K562 (cell line): ENCODE results near the gene PLEKHH3. TPM values are rescaled to one million over a fixed set of nuclear protein-coding genes. Genes with fewer than 3 reads are reported as not detected.

Source experiments
- ARNT ChIP-seq, 2 experiments: fragments of 450-650 bp; IDR thresholded peaks; 2 replicates each; pipeline ENCODE4 v1.6.1; 2016; ENCODE audit warnings: mild to moderate bottlenecking in 1 of 2
- CSDE1 ChIP-seq, 2 experiments: fragments of 450-650 bp; IDR thresholded peaks; 2 replicates each; pipeline ENCODE4 v1.6.1; 2016; ENCODE audit warnings: mild to moderate bottlenecking in 1 of 2
- HDAC6 ChIP-seq: IDR thresholded peaks from 2 replicates; pipeline ENCODE4 v1.6.1; 2012; ENCODE audit warnings: low read depth, mild to moderate bottlenecking, control low read depth, inconsistent platforms, low read length, moderate library complexity
- MNT ChIP-seq, 2 experiments: fragments of 450-650 bp; conservative IDR thresholded peaks; 2 replicates each; pipeline ENCODE4 v1.6.1; 2017; ENCODE audit warnings: mild to moderate bottlenecking in 2 of 2, moderate library complexity in 2 of 2
- MTA2 ChIP-seq: fragments of 450-650 bp; IDR thresholded peaks from 2 replicates; pipeline ENCODE4 v1.6.1; 2016; ENCODE audit warnings: low read depth
- PTBP1 ChIP-seq: fragments of 200-400 bp; formaldehyde crosslinking; IDR thresholded peaks from 2 replicates; pipeline ENCODE4 v1.6.1; 2017; ENCODE audit warnings: low read depth, low read length
- RERE ChIP-seq: sonication (generic); formaldehyde crosslinking; IDR thresholded peaks from 2 replicates; pipeline ENCODE4 v1.8.0; 2023; ENCODE audit warnings: missing genetic modification reagents, mild to moderate bottlenecking, borderline replicate concordance
- RUNX1 ChIP-seq: sonication (generic); IDR thresholded peaks from 2 replicates; pipeline ENCODE4 v1.6.1; 2016; ENCODE audit warnings: antibody characterized with exemption, low read depth
- TAL1 ChIP-seq: fragments of 450-650 bp; IDR thresholded peaks from 2 replicates; pipeline ENCODE4 v1.6.1; 2016; ENCODE audit warnings: mild to moderate bottlenecking
- TBP ChIP-seq: optimal IDR thresholded peaks from 2 replicates; pipeline ENCODE3; 2011; ENCODE audit warnings: low read depth, low read length, improper control_type of control experiment
- TCF7 ChIP-seq: sonication (generic); IDR thresholded peaks from 2 replicates; pipeline ENCODE4 v1.6.1; 2016; ENCODE audit warnings: antibody characterized with exemption, borderline replicate concordance
- TFE3 ChIP-seq: fragments of 450-650 bp; formaldehyde crosslinking; IDR thresholded peaks from 2 replicates; pipeline ENCODE4 v1.4.0; 2020; ENCODE audit warnings: mild to moderate bottlenecking, mixed read lengths
- polyA plus RNA-seq, 8 experiments: library from polyadenylated mRNA; depleted of rRNA in 4 of 8; stranded (reverse) in 5 of 8; unstranded in 3 of 8; fragments of >200 nt; fragmentation: Nextera tagmentation in 2 of 8; fragmentation: Illumina TruSeq in 1 of 8; extraction: Ambion mirVana in 2 of 8; extraction: Trizol in 1 of 8; gene quantifications; 2 replicates each; pipeline versions ENCODE4 v1.2.1 to v1.2.3, GENCODE V29; 2011 to 2014; ENCODE audit warnings: inconsistent platforms in 1 of 8, missing spikeins in 1 of 8
- total RNA-seq, 7 experiments: library from RNA; depleted of rRNA in 6 of 7; stranded (reverse); fragments of >200 nt in 6 of 7; fragmentation: Illumina TruSeq in 2 of 7; extraction: Trizol in 2 of 7; gene quantifications; 2 replicates each; pipeline versions ENCODE4 v1.2.1 to v1.2.3, GENCODE V29; 2011 to 2021; ENCODE audit warnings: low replicate concordance in 1 of 7
- TF ChIP-seq, protein P1 (sequence below): fragments of 450-650 bp; conservative IDR thresholded peaks from 2 replicates; pipeline ENCODE4 v1.6.1; 2016; ENCODE audit warnings: missing genetic modification characterization, low read depth, mild to moderate bottlenecking, missing compliant biosample characterization, moderate library complexity
- TF ChIP-seq, protein P2 (sequence below): fragments of 450-650 bp; IDR thresholded peaks from 2 replicates; pipeline ENCODE4 v1.6.1; 2016; ENCODE audit warnings: low read depth, mild to moderate bottlenecking, moderate library complexity
- TF ChIP-seq, protein P3 (sequence below), 2 experiments: IDR thresholded peaks; 2 replicates each; pipeline ENCODE4 v1.6.1; 2011; ENCODE audit warnings: borderline replicate concordance in 1 of 2, control low read depth in 1 of 2, low read depth in 1 of 2, low read length in 1 of 2, mild to moderate bottlenecking in 1 of 2, mixed read lengths in 1 of 2, moderate library complexity in 1 of 2; ENCODE audit not compliant: insufficient read depth in 1 of 2, insufficient read length in 1 of 2, poor library complexity in 1 of 2, severe bottlenecking in 1 of 2; ENCODE audit errors: extremely low read depth in 1 of 2

PLEKHH3 gene
- total and polyA plus RNA-seq, 9 of the 15 experiments (the other 6 are each of a cell fraction or from before 2014, with no cell fraction given): 0.58 to 34.5 (median 5.0) TPM

DNA sequence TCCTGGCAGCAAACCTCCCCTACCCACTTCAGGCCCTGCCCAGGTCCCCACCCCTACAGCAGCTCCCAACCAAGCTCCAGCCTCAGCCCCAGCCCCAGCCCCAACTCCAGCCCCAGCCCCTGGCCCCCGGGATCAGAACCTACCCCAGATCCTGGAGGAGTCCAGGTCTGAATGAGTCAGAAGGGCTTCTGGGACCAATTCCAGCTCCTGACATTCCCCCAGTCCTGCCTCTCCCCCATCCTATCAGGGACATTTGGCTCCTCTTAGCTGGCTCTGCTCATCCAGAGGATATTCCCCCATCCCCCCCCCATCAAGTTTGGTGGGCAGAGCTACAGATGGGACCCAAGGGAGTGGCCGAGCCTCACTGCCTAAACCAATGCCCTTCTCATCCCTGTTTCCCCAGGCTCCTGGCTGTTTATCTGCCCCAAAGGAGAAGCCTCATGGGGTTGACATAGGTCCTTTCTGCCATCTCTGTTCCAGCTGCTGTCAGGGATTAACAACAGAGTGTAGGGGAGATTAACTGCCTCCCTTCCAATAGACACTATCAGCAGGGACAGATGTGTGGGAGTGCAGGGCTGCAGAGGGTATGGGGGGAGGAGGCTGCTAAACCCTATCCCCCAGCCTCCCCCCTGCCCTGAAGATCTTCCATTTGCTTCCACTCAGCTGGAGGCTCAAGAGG is 22.1 kb upstream of the PLEKHH3 start (continued):
- TF ChIP-seq RERE (CRISPR knock-in tag): no peak
- peak; percentile 91 for TF ChIP-seq TCF7
- TF ChIP-seq RUNX1: peak; percentile 98
- no peak for TF ChIP-seq TFE3
- TF ChIP-seq CSDE1 (IDR thresholded peaks at IDR 0.05): no peak
- TF ChIP-seq PTBP1: peak; percentile 97
- TF ChIP-seq MNT (conservative IDR thresholded peaks at IDR 0.05): peak; percentile 70 to 91
- peak; percentile 100 for TF ChIP-seq MTA2
- peak; percentile 100 for TF ChIP-seq TAL1
- TF ChIP-seq, protein P1, sequence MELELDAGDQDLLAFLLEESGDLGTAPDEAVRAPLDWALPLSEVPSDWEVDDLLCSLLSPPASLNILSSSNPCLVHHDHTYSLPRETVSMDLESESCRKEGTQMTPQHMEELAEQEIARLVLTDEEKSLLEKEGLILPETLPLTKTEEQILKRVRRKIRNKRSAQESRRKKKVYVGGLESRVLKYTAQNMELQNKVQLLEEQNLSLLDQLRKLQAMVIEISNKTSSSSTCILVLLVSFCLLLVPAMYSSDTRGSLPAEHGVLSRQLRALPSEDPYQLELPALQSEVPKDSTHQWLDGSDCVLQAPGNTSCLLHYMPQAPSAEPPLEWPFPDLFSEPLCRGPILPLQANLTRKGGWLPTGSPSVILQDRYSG (tag): peak; percentile 78
- peak; percentile 46 for TF ChIP-seq TBP
- TF ChIP-seq ARNT (IDR thresholded peaks at IDR 0.05): peak; percentile 98 to 99
- no peak for TF ChIP-seq HDAC6
- TF ChIP-seq, protein P2, sequence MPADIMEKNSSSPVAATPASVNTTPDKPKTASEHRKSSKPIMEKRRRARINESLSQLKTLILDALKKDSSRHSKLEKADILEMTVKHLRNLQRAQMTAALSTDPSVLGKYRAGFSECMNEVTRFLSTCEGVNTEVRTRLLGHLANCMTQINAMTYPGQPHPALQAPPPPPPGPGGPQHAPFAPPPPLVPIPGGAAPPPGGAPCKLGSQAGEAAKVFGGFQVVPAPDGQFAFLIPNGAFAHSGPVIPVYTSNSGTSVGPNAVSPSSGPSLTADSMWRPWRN: peak; percentile 94
- TF ChIP-seq, protein P3, sequence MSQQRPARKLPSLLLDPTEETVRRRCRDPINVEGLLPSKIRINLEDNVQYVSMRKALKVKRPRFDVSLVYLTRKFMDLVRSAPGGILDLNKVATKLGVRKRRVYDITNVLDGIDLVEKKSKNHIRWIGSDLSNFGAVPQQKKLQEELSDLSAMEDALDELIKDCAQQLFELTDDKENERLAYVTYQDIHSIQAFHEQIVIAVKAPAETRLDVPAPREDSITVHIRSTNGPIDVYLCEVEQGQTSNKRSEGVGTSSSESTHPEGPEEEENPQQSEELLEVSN (IDR thresholded peaks at IDR 0.05; ENCODE audit: borderline replicate concordance in 1 of 2, extremely low read depth in 1 of 2, insufficient read depth in 1 of 2, insufficient read length in 1 of 2, low read depth in 1 of 2, low read length in 1 of 2, poor library complexity in 1 of 2, severe bottlenecking in 1 of 2): peak in 1 of 2 experiments; percentile 14
